Kidney (tissue), 14 donors: ENCODE measurements around the gene TTLL4. TPM values are rescaled to one million over a fixed set of nuclear protein-coding genes. Genes with fewer than 3 reads are reported as not detected.
"Not testable (repeated sequence)": the region's sequence is repeated elsewhere in the genome, so short reads cannot be mapped to it uniquely, and the experiment has no call there.

Experiments
- DNase-seq, 5 donors: peaks; one replicate each; pipeline ENCODE4 v3.0.0-alpha.2; 2013 to 2020
- FAIRE-seq: peaks from 2 replicates; lab custom pipeline; 2012; peaks lifted over from hg19 to GRCh38; lab: Jason Lieb, UNC
- H3K27ac ChIP-seq, 2 donors: one replicate each; pipeline ENCODE4 v1.7.0; 2013; ENCODE audit warnings: low read depth in 2 of 2, low read length in 2 of 2, inconsistent platforms in 1 of 2
- H3K27me3 ChIP-seq: one replicate; pipeline ENCODE4 v1.7.1; 2013; ENCODE audit warnings: low read length, inconsistent platforms; ENCODE audit not compliant: control insufficient read depth, insufficient read depth
- H3K36me3 ChIP-seq, 3 donors: one replicate each; pipeline versions ENCODE4 v1.7.0 to v1.7.1; 2013; ENCODE audit warnings: low read length in 3 of 3, control low read depth in 1 of 3, inconsistent platforms in 1 of 3; ENCODE audit not compliant: insufficient read depth in 3 of 3, control insufficient read depth in 2 of 3
- H3K4me1 ChIP-seq, 3 donors: one replicate each; pipeline versions ENCODE4 v1.7.0 to v1.7.1; 2013; ENCODE audit warnings: low read length in 3 of 3, inconsistent platforms in 1 of 3, low read depth in 1 of 3; ENCODE audit not compliant: control insufficient read depth in 2 of 3, insufficient read depth in 2 of 3
- H3K4me3 ChIP-seq, 3 donors: one replicate each; pipeline versions ENCODE4 v1.7.0 to v1.8.1; 2013; ENCODE audit warnings: low read length in 3 of 3, control low read depth in 1 of 3, inconsistent platforms in 1 of 3
- H3K9ac ChIP-seq, 3 donors: one replicate each; pipeline versions ENCODE4 v1.7.0 to v1.7.1; 2013; ENCODE audit warnings: low read length in 3 of 3, control low read depth in 1 of 3, inconsistent platforms in 1 of 3
- H3K9me3 ChIP-seq, 3 donors: one replicate each; pipeline versions ENCODE4 v1.7.0 to v1.7.1; 2013; ENCODE audit warnings: low read length in 3 of 3, control low read depth in 1 of 3, inconsistent platforms in 1 of 3; ENCODE audit not compliant: control insufficient read depth in 2 of 3, insufficient read depth in 1 of 3
- intact Hi-C: fragments of 100-400 bp; cut with DNase I; formaldehyde crosslinking; loops from one replicate; pipeline ENCODE4 v1.11.1; 2022
- polyA plus RNA-seq: library from polyadenylated mRNA; stranded (reverse); fragments of 350-450 nt; fragmentation: Illumina TruSeq; extraction: RNeasy Lipid Tissue Mini Kit (QIAGEN cat#74804); gene quantifications from one replicate; pipeline ENCODE4 v1.2.3, GENCODE V29; 2014; ENCODE audit warnings: low read depth, low replicate concordance; ENCODE audit not compliant: insufficient read depth
- total RNA-seq: library from RNA; stranded (reverse); fragmentation: NEBNext Ultra II Directional; extraction: Animal tissue kit (Norgen Biotek cat#: 25700); gene quantifications from one replicate; pipeline ENCODE4 v1.2.1, GENCODE V29; 2021
- TF ChIP-seq, protein P1 (sequence below): IDR thresholded peaks from 3 replicates; pipeline ENCODE4 v1.5.1; 2012; ENCODE audit warnings: mild to moderate bottlenecking, moderate library complexity, borderline replicate concordance; ENCODE audit not compliant: insufficient read depth; ENCODE audit errors: extremely low read depth
- donor health status: control.
- donor health status: control.
- donor health status: control.
- donor health status: control.
- donor health status: control.
- donor health status: DM: yes; HTN: yes; CAD: no.
- donor health status: Normal renal cell carcinoma (clear cell type).

TTLL4 gene
- total and polyA plus RNA-seq, 2 donors from 2014 or later, result 7.6 to 30.7 TPM

DNA sequence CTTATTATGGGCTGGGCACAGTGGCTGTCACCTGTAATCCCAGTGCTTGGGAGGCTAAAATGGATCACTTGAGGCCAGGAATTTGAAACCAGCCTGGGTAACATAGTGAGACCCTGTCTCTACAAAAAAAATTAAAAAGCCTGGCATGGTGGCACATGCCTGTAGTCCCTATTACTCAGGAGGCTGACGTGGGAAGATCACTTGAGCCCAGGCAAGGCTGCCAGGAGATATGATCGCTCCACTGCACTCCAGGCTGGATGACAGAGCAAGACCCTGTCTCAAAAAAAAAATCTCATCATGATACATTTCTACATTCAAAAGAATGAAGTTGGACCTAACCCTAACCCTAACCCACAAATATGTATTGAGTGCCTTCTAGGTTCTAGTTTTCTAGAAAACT, 51.2 kb downstream of the TTLL4 start:
- intact Hi-C loops, result no loop called here

DNA sequence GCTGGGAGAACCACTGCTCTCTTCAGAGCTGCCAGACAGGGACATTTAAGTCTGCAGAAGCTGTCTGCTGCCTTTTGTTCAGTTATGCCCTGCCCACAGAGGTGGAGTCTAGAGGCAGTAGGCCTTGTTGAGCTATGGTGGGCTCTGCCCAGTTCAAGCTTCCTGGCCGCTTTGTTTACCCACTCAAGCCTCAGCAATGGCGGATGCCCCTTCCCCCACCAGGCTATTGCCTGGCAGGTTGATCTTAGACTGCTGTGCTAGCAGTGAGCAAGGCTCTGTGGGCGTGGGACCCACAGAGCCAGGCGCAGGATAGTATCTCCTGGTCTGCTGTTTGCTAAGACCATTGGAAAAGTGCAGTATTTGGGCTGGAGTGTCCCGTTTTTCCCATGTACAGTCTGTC, 62.1 kb downstream of the TTLL4 start:
- H3K27me3 ChIP-seq, DNase-seq, H3K9me3 ChIP-seq, H3K9ac ChIP-seq, H3K27ac ChIP-seq, intact Hi-C loops, H3K4me1 ChIP-seq, H3K4me3 ChIP-seq, H3K36me3 ChIP-seq, FAIRE-seq: not testable (repeated sequence)

More for the DNA sequence above, 51.2 kb downstream of the TTLL4 start:
- Histone ChIP-seq H3K36me3 (no peaks in the 10 kb centered on the region), H3K9ac (no peak overlapping the region), H3K4me1 (no peaks in the 10 kb centered on the region), H3K9me3 (no peaks in the 10 kb centered on the region), H3K27me3 (no peaks in the 10 kb centered on the region), H3K27ac (no peak overlapping the region), H3K4me3 (no peak overlapping the region)
- TF ChIP-seq, protein P1, sequence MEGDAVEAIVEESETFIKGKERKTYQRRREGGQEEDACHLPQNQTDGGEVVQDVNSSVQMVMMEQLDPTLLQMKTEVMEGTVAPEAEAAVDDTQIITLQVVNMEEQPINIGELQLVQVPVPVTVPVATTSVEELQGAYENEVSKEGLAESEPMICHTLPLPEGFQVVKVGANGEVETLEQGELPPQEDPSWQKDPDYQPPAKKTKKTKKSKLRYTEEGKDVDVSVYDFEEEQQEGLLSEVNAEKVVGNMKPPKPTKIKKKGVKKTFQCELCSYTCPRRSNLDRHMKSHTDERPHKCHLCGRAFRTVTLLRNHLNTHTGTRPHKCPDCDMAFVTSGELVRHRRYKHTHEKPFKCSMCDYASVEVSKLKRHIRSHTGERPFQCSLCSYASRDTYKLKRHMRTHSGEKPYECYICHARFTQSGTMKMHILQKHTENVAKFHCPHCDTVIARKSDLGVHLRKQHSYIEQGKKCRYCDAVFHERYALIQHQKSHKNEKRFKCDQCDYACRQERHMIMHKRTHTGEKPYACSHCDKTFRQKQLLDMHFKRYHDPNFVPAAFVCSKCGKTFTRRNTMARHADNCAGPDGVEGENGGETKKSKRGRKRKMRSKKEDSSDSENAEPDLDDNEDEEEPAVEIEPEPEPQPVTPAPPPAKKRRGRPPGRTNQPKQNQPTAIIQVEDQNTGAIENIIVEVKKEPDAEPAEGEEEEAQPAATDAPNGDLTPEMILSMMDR, result no peak
- no peak for FAIRE-seq
- no peak for DNase-seq

DNA sequence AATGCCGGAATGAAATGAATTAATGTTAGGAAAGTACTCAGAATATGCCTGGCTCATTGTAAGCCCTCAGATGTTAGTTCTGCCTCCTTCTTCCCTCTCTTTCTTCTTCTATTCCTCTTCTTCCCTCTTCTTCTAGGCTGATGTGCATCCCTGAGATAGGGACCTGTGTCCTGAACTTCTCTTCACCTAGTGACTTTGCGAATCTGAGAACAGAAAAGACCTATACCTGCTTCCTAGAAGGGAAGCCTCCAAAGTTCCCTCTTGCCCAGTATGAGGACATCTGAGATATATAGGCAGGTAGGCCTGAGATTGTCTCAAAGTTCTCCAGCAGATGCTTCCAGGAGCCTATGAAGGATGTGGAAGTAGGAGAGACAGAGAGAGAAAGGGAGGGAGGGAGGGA, 63.2 kb downstream of the TTLL4 start:
- no peak for FAIRE-seq
- intact Hi-C loops, result no loop called here
- H3K27ac ChIP-seq, result no peak overlapping the region
- H3K4me1 ChIP-seq, result no peaks in the 10 kb centered on the region
- H3K27me3 ChIP-seq, result no peaks in the 10 kb centered on the region
- H3K9ac ChIP-seq, result no peak overlapping the region
- TF ChIP-seq, protein P1, result no peak
- no peak overlapping the region for H3K4me3 ChIP-seq
- H3K9me3 ChIP-seq, result no peaks in the 10 kb centered on the region
- H3K36me3 ChIP-seq, result no peaks in the 10 kb centered on the region
- no peak for DNase-seq

DNA sequence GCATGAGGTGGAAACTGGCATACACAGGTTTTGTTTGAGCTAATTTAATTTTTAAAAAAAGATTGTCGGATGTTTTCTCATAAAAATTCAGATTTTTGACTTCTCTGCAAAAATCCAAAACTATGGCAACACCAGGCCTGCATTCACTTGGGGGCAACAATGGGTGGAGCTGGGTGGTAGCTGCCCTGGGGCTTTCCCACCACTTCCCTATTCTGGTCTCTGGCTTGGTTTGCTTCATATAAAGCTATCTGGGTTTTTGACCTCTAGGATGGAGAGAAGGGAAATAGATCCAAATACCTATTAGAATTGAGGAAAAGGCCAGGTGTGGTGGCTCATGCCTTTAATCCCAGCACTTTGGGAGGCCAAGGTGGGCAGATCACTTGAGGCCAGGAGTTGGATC, 65.9 kb downstream of the TTLL4 start:
- Histone ChIP-seq H3K4me3 (no peak overlapping the region), H3K27ac (no peak overlapping the region), H3K36me3 (no peaks in the 10 kb centered on the region), H3K9me3 (no peaks in the 10 kb centered on the region), H3K27me3 (no peaks in the 10 kb centered on the region), H3K4me1 (no peaks in the 10 kb centered on the region), H3K9ac (no peak overlapping the region)
- TF ChIP-seq, protein P1, result no peak
- FAIRE-seq, result no peak
- intact Hi-C loops, result no loop called here
- DNase-seq, result no peak
